ENCODE results near the gene PPP3R2.
A peak's percentile ranks its signal among the peaks of the same experiment; 100 is the strongest.
"Not testable (repeated sequence)": the region's sequence is repeated elsewhere in the genome, so short reads cannot be mapped to it uniquely, and the experiment has no call there.

The PPP3R2 gene

GRCh38 chr9:101594796-101595195 is at the start of gene PPP3R2:
Gene PPP3R2 (minus strand): TSS chr9:101594969. CDS start chr9:101594921, 48 bp downstream.
- DNase-seq: no peak

GRCh38 chr9:101639785-101640665 is 45.3 kb upstream of the PPP3R2 start:
- DNase-seq: no peak

GRCh38 chr9:101639311-101639710 is 44.5 kb upstream of the PPP3R2 start:
- no peak for DNase-seq

GRCh38 chr9:101636247-101636646 is 41.5 kb upstream of the PPP3R2 start:
- no peak for DNase-seq

GRCh38 chr9:101635473-101635872 is 40.7 kb upstream of the PPP3R2 start:
- no peak for DNase-seq

GRCh38 chr9:101634741-101635409 is 40.1 kb upstream of the PPP3R2 start:
- no peak for DNase-seq

- no peak for DNase-seq
Observed at GRCh38 chr9:101632611-101633010, 37.8 kb upstream of the PPP3R2 start.

GRCh38 chr9:101631892-101632291 is 37.1 kb upstream of the PPP3R2 start:
- no peak for DNase-seq

- DNase-seq: no peak
Observed at GRCh38 chr9:101629636-101630035, 34.9 kb upstream of the PPP3R2 start.

- DNase-seq: no peak
Observed at GRCh38 chr9:101628173-101628572, 33.4 kb upstream of the PPP3R2 start.

- DNase-seq: no peak
Observed at GRCh38 chr9:101626295-101626694, 31.5 kb upstream of the PPP3R2 start.

GRCh38 chr9:101625876-101626275 is 31.1 kb upstream of the PPP3R2 start:
- DNase-seq: no peak

- no peak for DNase-seq
Observed at GRCh38 chr9:101620452-101620851, 25.7 kb upstream of the PPP3R2 start.

- no peak for DNase-seq
Observed at GRCh38 chr9:101618698-101619097, 23.9 kb upstream of the PPP3R2 start.

- no peak for DNase-seq
Observed at GRCh38 chr9:101605547-101605946, 10.8 kb upstream of the PPP3R2 start.

GRCh38 chr9:101604296-101604695 is 9.5 kb upstream of the PPP3R2 start:
- no peak for DNase-seq

GRCh38 chr9:101601904-101602765 is 7.4 kb upstream of the PPP3R2 start:
- peak; percentile 59 to 65 for DNase-seq

GRCh38 chr9:101593345-101593744 is 1.4 kb downstream of the PPP3R2 start:
- no peak for DNase-seq

- no peak for DNase-seq
Observed at GRCh38 chr9:101592788-101593187, 2.0 kb downstream of the PPP3R2 start.

GRCh38 chr9:101591787-101592446 is 2.9 kb downstream of the PPP3R2 start:
- no peak for DNase-seq

GRCh38 chr9:101590901-101591300 is 3.9 kb downstream of the PPP3R2 start:
- DNase-seq: no peak

- DNase-seq: not testable (repeated sequence)
Observed at GRCh38 chr9:101590074-101590473, 4.7 kb downstream of the PPP3R2 start.

All from SHP77 (cell line).